Measurements from ENCODE around the gene NDRG4.

NDRG4 gene

GRCh38 chr16:58510776-58511628 is 11.1 kb downstream of the NDRG4 start:
- no peak for DNase-seq

GRCh38 chr16:58511933-58512815 is 12.2 kb downstream of the NDRG4 start:
- peak in 1 of 2 experiments; percentile 53 for DNase-seq

- DNase-seq = no peak
Observed at GRCh38 chr16:58513874-58514273, 13.9 kb downstream of the NDRG4 start.

- DNase-seq = peak; percentile 56 to 76
Observed at GRCh38 chr16:58515125-58515870, 15.4 kb downstream of the NDRG4 start, which contains the start of gene SETD6. TSS of gene SETD6 (plus strand) at chr16:58515517. CDS start at chr16:58515538, 21 bp downstream.

- no peak for DNase-seq
Observed at GRCh38 chr16:58515871-58516767, 16.2 kb downstream of the NDRG4 start.

GRCh38 chr16:58516768-58517107 is 16.8 kb downstream of the NDRG4 start:
- no peak for DNase-seq

GRCh38 chr16:58518083-58518979 is 18.4 kb downstream of the NDRG4 start:
- DNase-seq = no peak

- DNase-seq = no peak
Observed at GRCh38 chr16:58518980-58519368, 19.0 kb downstream of the NDRG4 start.

- no peak for DNase-seq
Observed at GRCh38 chr16:58519707-58520106, 19.8 kb downstream of the NDRG4 start.

- no peak for DNase-seq
Observed at GRCh38 chr16:58530179-58530578, 30.2 kb downstream of the NDRG4 start.

GRCh38 chr16:58532414-58532813 is 32.5 kb downstream of the NDRG4 start:
- no peak for DNase-seq

- no peak for DNase-seq
Observed at GRCh38 chr16:58533751-58534470, 34.0 kb downstream of the NDRG4 start.

- no peak for DNase-seq
Observed at GRCh38 chr16:58535100-58535499, 35.2 kb downstream of the NDRG4 start.

- no peak for DNase-seq
Observed at GRCh38 chr16:58536278-58536677, 36.3 kb downstream of the NDRG4 start.

GRCh38 chr16:58537124-58537906 is 37.4 kb downstream of the NDRG4 start:
- no peak for DNase-seq

- DNase-seq = no peak
Observed at GRCh38 chr16:58541711-58542110, 41.8 kb downstream of the NDRG4 start.

- DNase-seq = no peak
Observed at GRCh38 chr16:58542291-58542690, 42.3 kb downstream of the NDRG4 start.

- DNase-seq = no peak
Observed at GRCh38 chr16:58543685-58544084, 43.7 kb downstream of the NDRG4 start.

- DNase-seq = no peak
Observed at GRCh38 chr16:58548378-58548777, 48.4 kb downstream of the NDRG4 start.

Data from NCI-H446 (cell line).